Measurements from ENCODE around the gene COPS6. TPM values are rescaled to one million over a fixed set of nuclear protein-coding genes. Genes with fewer than 3 reads are reported as not detected.

Gene COPS6
- polyA plus RNA-seq, 1 donor (not counting 4 experiments of a cell fraction or from before 2014, with no cell fraction given) = 171 TPM

GRCh38 chr7:100072462-100072861, 16.3 kb upstream of the COPS6 start:
- dilution Hi-C loops (cut with MboI; ENCODE audit: extremely low pct_ligation_motif_present, low sequenced_read_pairs) = no loop called here
- Histone ChIP-seq H3K79me2 (ENCODE audit: control insufficient read depth, insufficient read depth, low read length) (peaks cover 18% of the 10 kb centered on the region), H3K27ac (ENCODE audit: control insufficient read depth, insufficient read depth, low read length) (no peak overlapping the region), H3K36me3 (ENCODE audit: control insufficient read depth in 2 of 2, extremely low read depth in 1 of 2, insufficient read depth in 2 of 2, low read length in 2 of 2) (peaks cover 60 to 69% of the 10 kb centered on the region in 2 experiments), H3K27me3 (ENCODE audit: control insufficient read depth, extremely low read depth, insufficient read depth, low read length) (no peaks in the 10 kb centered on the region), H3K9ac (ENCODE audit: control insufficient read depth, extremely low read depth, insufficient read depth, low read length) (no peak overlapping the region), H3K9me3 (ENCODE audit: control insufficient read depth, low read depth, low read length) (peaks cover 27% of the 10 kb centered on the region), H3K4me2 (ENCODE audit: control insufficient read depth, extremely low read depth, insufficient read depth, low read depth, low read length) (no peak overlapping the region), H3K4me3 (ENCODE audit: control insufficient read depth in 2 of 3, extremely low read depth in 1 of 3, insufficient read depth in 2 of 3, low read depth in 1 of 3, low read length in 3 of 3) (no peak overlapping the region), H2AFZ (ENCODE audit: control insufficient read depth, low read length) (no peak overlapping the region), H3K4me1 (ENCODE audit: control insufficient read depth, extremely low read depth, insufficient read depth, low read length) (no peaks in the 10 kb centered on the region), H4K20me1 (ENCODE audit: control insufficient read depth, extremely low read depth, insufficient read depth, low read length) (no peaks in the 10 kb centered on the region), H3K9me1 (ENCODE audit: control insufficient read depth, extremely low read depth, insufficient read depth, low read length) (no peaks in the 10 kb centered on the region)
- TF ChIP-seq, protein P1, sequence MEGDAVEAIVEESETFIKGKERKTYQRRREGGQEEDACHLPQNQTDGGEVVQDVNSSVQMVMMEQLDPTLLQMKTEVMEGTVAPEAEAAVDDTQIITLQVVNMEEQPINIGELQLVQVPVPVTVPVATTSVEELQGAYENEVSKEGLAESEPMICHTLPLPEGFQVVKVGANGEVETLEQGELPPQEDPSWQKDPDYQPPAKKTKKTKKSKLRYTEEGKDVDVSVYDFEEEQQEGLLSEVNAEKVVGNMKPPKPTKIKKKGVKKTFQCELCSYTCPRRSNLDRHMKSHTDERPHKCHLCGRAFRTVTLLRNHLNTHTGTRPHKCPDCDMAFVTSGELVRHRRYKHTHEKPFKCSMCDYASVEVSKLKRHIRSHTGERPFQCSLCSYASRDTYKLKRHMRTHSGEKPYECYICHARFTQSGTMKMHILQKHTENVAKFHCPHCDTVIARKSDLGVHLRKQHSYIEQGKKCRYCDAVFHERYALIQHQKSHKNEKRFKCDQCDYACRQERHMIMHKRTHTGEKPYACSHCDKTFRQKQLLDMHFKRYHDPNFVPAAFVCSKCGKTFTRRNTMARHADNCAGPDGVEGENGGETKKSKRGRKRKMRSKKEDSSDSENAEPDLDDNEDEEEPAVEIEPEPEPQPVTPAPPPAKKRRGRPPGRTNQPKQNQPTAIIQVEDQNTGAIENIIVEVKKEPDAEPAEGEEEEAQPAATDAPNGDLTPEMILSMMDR (optimal IDR thresholded peaks at IDR 0.05 in 1 of 3, IDR thresholded peaks at IDR 0.05 in 1 of 3, conservative IDR thresholded peaks at IDR 0.05 in 1 of 3; ENCODE audit: extremely low read depth in 1 of 3, insufficient read depth in 2 of 3, low read length in 3 of 3) = no peak
- TF ChIP-seq EZH2 (IDR thresholded peaks at IDR 0.05; ENCODE audit: low read length) = no peak
- DNase-seq (ENCODE audit: low read depth, low spot score) = no peak
- FAIRE-seq = no peak

DNA sequence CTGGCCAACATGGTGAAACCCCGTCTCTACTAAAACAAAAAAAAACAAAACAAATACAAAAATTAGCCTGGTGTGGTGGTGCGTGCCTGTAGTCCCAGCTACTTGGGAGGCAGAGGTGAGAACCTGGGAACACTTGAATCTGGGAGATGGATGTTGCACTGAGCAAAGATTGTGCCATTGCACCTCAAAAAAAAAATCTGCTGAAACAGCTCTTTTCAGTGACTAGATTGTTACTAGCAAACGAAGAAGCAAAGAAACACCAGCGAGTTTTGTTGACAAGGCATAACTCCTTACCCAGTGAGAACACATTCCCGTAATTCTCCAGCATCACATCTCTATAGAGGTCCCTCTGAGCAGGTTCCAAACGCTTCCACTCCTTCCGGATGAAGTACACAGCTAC, 13.9 kb upstream of the COPS6 start:
- no peaks in the 10 kb centered on the region for H3K27me3 ChIP-seq (ENCODE audit: control insufficient read depth, extremely low read depth, insufficient read depth, low read length)
- no peak overlapping the region for H2AFZ ChIP-seq (ENCODE audit: control insufficient read depth, low read length)
- dilution Hi-C loops (cut with MboI; ENCODE audit: extremely low pct_ligation_motif_present, low sequenced_read_pairs) = no loop called here
- H3K27ac ChIP-seq (ENCODE audit: control insufficient read depth, insufficient read depth, low read length) = no peak overlapping the region
- no peak overlapping the region for H3K9ac ChIP-seq (ENCODE audit: control insufficient read depth, extremely low read depth, insufficient read depth, low read length)
- H3K9me3 ChIP-seq (ENCODE audit: control insufficient read depth, low read depth, low read length) = peaks cover 27% of the 10 kb centered on the region
- no peaks in the 10 kb centered on the region for H3K9me1 ChIP-seq (ENCODE audit: control insufficient read depth, extremely low read depth, insufficient read depth, low read length)
- TF ChIP-seq, protein P1 (optimal IDR thresholded peaks at IDR 0.05 in 1 of 3, IDR thresholded peaks at IDR 0.05 in 1 of 3, conservative IDR thresholded peaks at IDR 0.05 in 1 of 3; ENCODE audit: extremely low read depth in 1 of 3, insufficient read depth in 2 of 3, low read length in 3 of 3) = no peak
- no peak for TF ChIP-seq EZH2 (IDR thresholded peaks at IDR 0.05; ENCODE audit: low read length)
- no peak overlapping the region for H3K4me3 ChIP-seq (ENCODE audit: control insufficient read depth in 2 of 3, extremely low read depth in 1 of 3, insufficient read depth in 2 of 3, low read depth in 1 of 3, low read length in 3 of 3)
- no peaks in the 10 kb centered on the region for H4K20me1 ChIP-seq (ENCODE audit: control insufficient read depth, extremely low read depth, insufficient read depth, low read length)
- H3K36me3 ChIP-seq (ENCODE audit: control insufficient read depth in 2 of 2, extremely low read depth in 1 of 2, insufficient read depth in 2 of 2, low read length in 2 of 2) = peaks cover 67 to 75% of the 10 kb centered on the region in 2 experiments
- no peak overlapping the region for H3K4me2 ChIP-seq (ENCODE audit: control insufficient read depth, extremely low read depth, insufficient read depth, low read depth, low read length)
- H3K4me1 ChIP-seq (ENCODE audit: control insufficient read depth, extremely low read depth, insufficient read depth, low read length) = peaks cover 2% of the 10 kb centered on the region
- FAIRE-seq = no peak
- no peak for DNase-seq (ENCODE audit: low read depth, low spot score)
- peaks cover 41% of the 10 kb centered on the region for H3K79me2 ChIP-seq (ENCODE audit: control insufficient read depth, insufficient read depth, low read length)

All from keratinocyte (primary cell).